CD4-positive, alpha-beta T cell treated with Interleukin-17A for 4 hours (primary cell): Measurements from ENCODE around the gene SPATC1L.

Experiments used
- DNase-seq: peaks from one replicate; pipeline ENCODE4 v3.0.0-alpha.2; 2020; ENCODE audit warnings: mixed read lengths

The SPATC1L gene

GRCh38 chr21:46129846-46130651 is 54.2 kb downstream of the SPATC1L start:
- DNase-seq: no peak

GRCh38 chr21:46128933-46129571 is 55.2 kb downstream of the SPATC1L start:
- DNase-seq: no peak

- no peak for DNase-seq
Observed at GRCh38 chr21:46128106-46128932, 55.9 kb downstream of the SPATC1L start.

GRCh38 chr21:46127239-46128105 is 56.8 kb downstream of the SPATC1L start:
- no peak for DNase-seq

- DNase-seq: no peak
Observed at GRCh38 chr21:46126309-46127238, 57.7 kb downstream of the SPATC1L start.

- no peak for DNase-seq
Observed at GRCh38 chr21:46125846-46126301, 58.4 kb downstream of the SPATC1L start.

GRCh38 chr21:46124926-46125845 is 59.1 kb downstream of the SPATC1L start:
- DNase-seq: no peak

GRCh38 chr21:46124083-46124925 is 60.0 kb downstream of the SPATC1L start:
- no peak for DNase-seq

GRCh38 chr21:46122758-46123683 is 61.2 kb downstream of the SPATC1L start:
- DNase-seq: no peak

GRCh38 chr21:46122237-46122671 is 62.0 kb downstream of the SPATC1L start:
- no peak for DNase-seq

- DNase-seq: no peak
Observed at GRCh38 chr21:46121286-46122221, 62.7 kb downstream of the SPATC1L start.

GRCh38 chr21:46120301-46121285 is 63.7 kb downstream of the SPATC1L start:
- no peak for DNase-seq

GRCh38 chr21:46119637-46120271 is 64.5 kb downstream of the SPATC1L start:
- DNase-seq: no peak

- DNase-seq: no peak
Observed at GRCh38 chr21:46119144-46119636, 65.1 kb downstream of the SPATC1L start.
